Fibroblast of peridontal ligament (primary cell): ENCODE results near the gene NPAS3.

Experiments
- DNase-seq: peaks from one replicate; pipeline ENCODE4 v3.0.0-alpha.2; 2010; ENCODE audit errors: extremely low read depth

Gene NPAS3

DNA sequence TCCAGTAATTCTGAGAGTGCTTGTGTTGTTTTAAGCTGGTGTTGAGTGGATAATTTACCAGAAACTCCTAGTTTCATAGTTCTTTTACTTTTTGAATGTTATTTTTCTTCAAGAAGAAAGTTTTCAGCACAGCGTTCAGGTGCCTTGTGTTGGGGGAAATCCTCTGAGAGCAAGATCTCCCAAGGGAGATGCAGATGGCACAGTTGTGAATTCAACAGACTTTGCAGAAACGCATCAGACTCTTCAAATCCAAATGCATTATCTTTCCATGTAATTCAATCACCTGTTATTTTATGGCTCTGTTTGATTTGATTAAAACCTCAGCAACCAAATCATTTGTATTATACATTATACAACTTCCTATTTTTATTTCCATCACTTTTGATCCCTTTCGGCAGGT, 572.3 kb downstream of the NPAS3 start:
- no peak for DNase-seq

DNA sequence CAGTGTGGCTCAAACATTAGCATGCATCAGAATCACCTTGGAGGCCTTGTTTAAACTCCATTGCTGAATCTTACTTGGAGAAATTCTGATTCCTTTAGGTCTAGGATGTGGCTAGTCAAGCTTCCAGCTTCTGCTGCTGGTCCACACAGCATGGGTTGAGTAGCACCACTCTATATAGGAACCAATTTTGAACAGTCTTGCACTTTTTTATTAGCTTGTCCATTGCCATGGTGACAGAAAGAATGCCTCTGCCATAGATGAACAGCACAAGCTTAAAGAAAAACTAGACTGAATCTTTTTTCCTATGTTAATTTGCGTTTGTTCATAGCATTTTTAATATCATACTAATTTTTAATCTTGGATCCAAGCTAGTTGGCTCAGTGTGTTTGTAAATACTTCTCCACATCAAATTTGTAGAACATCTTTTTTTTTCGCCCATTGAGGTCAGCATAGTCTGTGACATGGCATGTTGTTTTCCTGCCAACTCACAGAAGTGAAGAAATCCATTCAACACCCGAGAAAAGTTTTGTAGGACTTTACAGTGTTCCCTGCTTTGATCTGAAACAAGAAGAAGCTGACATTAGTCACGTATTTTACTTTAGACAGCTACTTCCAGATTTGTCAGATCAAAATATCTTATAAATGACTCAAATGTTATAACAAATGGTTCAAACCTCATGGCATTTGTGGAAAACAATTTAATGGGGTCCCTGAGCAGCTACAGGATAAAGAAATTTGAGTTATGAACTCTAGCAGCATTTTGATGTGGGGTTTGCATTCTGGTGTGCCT, 573.4 kb downstream of the NPAS3 start:
- DNase-seq, result peak; percentile 64

DNA sequence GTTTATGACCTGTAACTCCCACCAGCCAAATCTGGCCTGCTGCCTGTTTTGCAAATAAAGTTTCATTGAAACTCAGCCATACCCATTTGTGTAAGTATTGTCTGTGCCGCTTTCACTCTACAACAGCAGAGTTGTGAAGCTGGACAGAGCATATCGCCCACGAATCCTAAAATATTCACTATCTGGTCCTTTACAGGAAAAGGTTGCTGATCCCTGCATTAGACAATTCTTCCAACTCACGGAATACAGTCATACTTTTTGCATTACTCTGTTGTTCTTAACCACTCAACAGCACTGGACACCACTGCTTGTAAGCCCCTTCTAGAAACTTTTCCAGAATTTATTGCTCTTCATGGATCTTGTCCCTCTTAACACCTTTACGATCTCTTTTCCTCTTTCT, 576.8 kb downstream of the NPAS3 start:
- DNase-seq, result no peak

DNA sequence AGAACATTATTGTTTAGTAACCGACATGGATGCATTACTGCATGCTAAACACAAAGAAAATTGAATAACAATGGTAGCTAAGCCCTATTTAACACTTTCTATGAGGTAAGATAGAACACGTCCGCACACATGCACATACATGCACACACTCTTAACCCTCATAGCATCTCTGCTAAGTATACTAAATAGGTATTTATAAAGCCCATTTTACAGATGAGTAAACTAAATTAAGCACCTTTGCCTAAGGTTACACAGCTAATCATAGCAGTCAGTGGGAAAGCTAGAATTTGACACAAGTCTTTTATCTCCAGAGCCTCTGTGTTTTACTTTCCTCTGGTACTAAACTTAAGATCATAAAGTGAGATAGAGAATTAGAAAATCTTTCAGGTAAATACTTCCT, 577.2 kb downstream of the NPAS3 start:
- no peak for DNase-seq

DNA sequence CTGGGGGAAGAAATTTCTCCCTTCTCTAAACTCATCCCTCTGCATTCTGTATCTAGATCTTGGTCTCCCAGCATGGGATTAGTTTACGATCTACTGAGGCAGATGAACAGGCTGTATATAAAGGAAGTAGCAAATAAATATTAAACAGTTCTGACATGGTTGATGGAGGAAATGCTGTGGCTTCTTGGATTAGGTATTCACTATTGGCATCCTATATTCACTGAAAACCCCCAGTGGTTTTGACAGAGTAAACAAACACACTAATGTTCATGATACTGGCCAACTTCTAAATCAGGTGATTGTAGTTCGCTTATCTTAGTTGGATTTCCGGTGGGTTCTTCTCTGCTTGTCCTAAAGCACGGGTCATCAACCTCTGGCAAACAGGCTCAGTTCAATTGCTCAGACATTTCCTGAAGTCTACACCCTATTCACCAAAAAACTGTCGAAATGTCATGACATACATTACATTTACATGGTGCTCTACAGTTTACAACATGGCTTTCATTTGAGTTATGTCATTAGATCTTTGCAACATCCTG, 578.3 kb downstream of the NPAS3 start:
- no peak for DNase-seq

DNA sequence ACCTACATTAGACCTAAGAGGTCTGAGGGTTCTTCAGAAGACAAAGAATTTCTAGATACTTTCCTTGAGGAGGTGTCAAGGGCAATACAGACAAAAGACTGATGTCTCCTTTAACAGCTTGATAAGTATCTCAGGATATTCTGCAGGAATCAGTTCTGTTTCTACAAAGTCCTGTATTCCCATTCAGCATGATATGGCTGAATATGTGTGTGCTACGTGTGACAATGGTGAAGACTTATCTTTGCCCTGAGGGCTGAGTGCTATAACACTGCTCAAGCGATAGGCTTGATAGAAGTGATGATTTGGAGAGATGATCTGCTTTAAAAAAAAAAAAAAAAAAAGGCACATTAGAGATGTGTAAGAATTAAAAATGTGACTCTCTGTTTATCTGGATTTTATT, 582.5 kb downstream of the NPAS3 start:
- no peak for DNase-seq

DNA sequence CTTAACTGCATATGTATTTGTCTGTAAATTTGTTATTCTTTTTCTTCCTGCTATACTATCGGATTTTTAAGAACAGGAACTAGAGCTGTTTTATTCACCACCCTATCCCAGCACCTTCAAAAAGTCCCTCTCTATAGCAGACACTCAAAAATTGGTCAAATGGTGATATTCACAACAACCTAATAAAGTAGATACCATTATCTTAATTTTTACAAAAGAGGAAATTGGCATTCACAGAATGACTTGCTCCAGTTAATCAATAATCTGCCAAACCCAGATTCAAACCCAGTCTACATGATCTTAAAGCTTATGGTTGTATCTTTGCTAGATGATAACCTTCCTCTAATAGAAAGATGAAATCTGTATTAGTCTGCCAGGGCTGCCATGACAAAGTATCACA, 585.6 kb downstream of the NPAS3 start:
- no peak for DNase-seq

DNA sequence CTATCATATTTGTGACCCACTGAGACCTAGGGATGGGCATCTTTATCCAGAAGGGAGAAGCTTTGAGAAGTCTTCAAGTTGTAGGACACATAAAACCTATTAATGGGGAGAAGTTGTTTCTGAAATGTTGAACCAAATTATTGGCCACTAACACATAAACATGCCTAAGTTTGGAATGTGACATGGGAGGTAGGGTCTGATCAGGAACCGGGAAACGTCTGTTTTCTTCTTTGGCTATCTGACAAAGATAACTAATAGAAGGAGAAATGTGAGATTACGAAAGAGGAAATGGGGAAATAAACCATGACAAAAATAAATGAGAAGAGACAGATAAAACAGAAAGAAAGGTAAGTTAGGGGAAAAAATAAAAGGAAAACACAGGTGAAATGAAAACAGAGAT, 586.9 kb downstream of the NPAS3 start:
- no peak for DNase-seq

DNA sequence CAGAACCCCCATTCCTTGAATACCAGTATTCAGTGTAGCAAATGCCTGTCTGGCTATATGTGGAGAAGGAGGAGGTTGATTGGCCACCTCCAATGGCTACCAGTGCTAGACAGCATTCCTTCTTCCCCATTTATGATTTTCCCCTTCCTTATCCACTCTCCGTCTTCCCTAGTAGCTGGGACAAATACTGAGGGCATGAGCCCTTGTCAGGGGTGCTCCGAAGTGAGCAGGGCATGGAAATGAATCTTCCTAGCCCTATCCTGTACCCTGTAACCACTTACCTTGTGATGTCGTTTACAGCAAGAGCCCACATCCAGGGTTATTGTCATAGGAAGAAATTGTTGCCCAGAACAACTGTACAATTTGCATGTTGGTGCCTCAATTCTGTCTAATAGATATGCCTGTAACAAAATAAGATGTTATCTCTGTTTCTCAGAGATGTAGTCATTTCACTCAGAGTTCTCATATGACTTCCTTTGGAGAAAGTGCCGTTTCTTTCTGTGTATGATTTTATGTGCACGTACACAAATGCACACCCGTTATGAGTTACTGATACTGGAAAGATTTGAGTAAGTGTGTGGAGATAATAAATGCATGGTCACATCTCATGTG, 588.5 kb downstream of the NPAS3 start:
- no peak for DNase-seq

DNA sequence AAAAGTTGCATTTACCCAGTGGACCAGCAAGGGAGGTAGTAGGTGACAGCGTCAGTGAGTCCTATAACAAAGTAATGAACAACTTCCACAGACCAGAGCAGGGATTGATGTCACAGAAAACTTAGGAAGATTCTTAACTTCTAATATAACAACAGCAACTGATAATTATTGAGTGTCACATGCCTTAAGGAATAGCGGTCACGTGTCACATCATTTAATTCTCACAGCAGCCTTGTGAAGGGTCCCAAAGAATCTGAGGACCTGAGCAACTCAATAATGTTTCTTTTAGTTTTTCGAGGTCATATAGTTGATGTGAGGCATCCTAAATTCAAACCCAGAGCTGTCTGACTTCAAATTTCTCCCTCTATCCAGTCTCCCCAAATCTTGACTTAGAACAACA, 590.0 kb downstream of the NPAS3 start:
- no peak for DNase-seq

DNA sequence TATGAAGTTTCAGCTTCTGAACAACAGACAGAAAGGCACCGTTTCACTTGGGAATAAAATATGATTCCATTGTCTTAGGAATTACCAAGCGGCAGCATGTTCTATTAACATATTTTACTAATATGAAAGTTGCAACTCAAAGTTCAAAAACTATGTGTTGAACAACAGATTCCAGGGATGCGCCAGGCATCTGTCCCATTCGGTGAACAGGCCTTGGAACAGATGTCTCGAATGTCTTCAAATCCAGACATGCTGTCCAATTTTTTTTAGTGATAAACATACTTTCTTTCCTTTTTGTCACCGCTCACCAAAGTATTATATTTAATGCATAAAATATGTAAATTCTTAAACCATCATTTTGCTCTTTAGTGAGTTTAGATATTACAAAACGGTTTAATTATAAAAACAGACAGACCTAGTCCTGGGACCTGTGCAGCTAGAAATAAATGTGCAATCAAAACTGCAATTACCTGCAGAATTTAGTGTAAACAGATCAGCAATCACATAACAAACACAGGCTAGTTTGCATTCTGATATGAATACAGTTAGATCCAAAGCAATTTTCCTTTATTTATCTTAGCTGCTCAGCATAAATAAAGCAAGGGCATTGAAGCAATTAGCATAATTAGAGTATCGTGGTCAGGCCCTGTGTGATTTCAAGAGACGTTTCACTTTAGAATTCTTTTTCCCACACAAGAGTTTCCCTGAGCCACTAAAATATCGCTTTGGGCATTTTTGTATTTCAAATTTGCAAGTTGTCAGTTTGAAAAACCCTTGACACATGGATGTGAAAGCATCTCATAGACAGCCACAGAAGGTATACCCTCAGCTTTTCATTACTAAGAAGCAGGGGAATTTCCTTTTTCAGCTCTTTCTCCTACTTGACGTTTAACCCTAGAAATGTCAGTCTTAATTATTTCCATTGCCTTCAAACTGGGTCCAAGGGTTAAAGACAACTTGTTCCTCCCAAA, 591.4 kb downstream of the NPAS3 start:
- peak; percentile 18 for DNase-seq

DNA sequence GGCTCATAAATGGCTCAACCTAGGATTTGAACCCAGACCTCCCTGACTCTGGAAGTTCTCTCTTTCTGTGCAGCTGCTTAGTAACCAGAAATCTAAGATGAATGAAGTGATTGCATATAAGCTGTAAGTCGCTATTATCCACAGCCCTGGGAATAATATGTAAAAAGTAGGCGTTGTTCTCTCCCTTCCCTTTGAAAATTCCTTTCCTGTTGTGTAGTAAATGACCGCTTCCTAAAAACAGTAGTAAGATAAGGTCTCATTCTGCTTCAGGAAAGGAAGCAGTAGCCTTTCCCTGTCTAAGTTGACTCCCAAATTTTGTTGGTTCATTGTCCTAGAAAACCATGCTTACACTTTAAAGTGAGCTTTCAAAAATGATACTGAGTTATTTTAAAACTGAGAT, 593.9 kb downstream of the NPAS3 start:
- no peak for DNase-seq

DNA sequence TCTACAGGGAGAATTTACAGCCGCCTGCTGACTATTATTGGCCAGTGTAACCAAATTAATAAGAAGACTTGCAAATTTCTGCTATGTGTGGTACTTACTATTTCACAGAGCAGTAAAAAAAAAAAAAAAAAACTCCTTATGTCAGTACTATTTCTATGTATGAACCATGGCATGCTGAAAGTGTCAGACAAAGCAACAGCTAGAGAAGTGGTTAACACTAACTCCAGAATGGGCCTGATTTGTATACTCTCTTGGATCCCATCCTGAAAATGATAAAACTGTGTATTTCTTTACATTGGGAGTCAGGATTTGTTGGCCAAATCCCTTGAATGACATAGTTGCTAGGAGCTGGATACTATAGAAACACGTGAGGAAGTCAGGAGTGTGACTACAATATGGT, 595.4 kb downstream of the NPAS3 start:
- no peak for DNase-seq

DNA sequence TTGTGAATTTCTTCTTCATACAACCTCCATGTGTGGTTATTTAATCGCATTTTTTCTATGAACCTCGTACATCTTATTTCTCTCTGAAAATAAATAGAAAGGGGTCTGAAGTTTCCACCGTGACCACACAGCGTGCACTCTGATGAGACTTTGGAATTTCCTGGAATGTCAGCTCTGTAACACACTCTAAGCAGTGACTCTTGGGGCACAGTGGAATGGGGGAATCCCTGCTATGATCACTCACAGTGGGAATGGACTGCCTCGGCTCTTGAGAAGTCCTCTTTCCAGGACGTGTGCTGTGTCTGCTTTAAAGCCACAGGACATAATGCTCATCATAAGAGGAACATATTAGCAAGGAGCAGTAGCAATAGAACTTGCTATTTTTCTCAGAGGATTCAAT, 596.0 kb downstream of the NPAS3 start:
- DNase-seq, result peak; percentile 7

DNA sequence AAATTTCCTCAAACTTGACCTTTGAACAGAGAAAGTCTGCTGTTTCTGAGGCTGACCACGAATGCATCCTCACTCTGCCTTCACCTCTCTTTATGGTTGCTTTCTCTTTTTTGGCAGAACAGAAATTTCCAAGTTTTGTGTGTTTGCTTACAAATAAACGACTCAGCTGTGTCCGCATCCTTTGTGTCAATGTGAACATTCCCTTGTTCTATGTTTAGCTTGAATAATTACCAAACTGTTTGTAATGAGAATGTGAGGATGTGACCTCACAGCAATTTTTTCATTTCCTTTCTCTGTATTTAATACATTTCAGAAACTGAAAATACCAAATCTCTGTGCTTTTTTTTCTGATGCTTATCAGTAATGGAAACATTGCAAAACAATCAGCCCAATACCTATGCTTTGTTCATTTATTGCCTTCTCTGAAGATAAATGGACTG, 601.3 kb downstream of the NPAS3 start:
- DNase-seq, result no peak

DNA sequence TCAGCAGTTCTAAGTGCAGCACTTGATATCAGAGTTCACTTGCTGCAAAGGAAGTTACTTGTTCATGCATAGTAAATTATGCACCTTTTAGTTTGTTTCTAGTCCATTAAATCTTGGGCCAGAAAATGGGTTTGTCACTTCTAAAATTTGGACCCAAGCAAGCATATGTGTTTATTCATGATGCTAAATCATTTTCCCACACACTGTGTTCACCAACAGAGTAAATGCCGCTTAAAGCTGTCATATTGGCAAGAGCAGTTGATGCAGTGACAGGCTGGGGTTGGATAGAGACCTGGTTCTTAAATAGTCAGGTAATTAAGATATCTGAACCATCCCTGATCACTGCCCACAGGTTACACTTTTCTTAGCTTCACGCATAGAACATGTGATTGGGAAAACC, 602.5 kb downstream of the NPAS3 start:
- DNase-seq, result no peak

DNA sequence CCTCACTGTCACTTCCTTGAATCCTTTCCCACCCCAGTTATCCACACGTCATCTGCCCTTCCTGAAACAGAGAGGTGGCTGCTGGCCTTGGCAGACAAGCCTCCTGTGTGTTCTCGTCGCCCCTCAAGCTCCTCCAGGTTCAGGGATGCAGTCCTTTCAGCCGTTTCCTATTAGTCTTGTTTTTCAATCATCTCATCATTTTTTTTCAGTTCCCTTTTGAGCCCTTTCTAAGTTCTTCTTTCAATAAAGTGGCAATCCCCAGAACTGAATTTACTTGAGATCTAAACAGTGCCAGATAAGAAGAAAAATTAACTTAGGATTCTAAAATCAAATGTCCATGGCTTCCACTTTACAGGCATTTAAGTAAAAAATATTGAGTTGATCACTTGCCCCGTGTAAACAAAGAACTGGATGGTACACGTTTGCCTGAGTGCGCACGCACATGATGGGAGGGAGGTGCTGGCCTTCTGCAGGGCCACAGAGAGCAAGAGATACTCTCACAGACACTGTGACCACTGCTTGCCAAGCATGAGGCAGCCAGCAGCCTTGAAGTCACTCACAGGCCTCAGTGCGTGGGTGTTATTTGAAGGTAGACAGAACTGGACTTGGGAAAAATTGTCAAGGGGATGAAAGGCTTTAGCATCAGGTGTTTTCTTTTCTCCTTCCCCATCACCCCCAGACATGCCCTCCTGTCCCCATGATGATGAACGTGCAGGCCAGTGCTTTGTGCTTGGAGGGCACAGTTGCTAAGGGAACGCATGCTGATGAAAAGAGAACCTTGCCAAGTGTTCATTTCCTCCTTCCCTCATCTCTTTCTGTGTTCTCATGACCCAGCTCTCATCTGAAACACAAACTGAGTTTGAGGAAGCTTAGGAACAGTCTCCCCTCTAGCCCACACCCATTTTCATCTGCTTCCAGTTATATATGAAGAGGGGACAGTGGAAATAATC, 603.9 kb downstream of the NPAS3 start:
- DNase-seq, result no peak

DNA sequence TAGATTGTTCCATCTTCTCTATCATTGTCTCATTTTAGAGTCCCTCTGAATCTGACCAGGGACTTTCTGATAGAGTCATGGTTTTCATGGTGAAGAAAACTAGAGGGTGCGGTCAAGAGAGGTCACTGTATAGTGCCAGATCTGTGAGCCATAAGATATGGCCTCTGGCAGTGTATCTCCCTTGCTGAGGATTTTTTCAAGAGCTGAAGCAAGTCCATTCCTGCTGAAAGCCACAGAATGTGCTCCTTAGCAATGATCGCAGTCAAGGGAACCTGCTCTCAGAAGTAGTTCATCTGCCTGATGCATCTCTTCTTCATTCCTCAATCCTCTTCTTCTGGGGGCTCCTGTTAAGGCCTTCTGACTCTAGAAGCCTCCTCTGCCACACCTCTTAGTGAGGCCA, 607.0 kb downstream of the NPAS3 start:
- DNase-seq, result no peak

DNA sequence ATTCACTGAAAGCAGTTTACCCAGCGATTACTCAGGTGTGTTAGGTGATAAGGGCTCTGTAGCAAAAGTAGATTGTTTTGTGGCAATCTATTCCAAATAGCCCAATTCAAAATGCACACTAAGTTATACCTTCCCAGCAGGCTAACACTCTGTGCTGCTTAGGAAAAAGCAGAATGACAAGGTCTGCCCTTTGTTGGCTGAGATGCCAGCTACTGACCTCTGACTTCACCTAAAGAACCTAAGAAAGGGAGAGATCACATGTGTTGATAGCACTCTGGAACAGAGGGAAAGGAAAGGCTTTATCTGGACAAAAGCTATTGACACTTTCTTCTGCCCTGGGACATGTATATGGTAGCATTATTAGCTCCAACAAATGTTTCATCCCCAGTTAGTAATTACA, 609.9 kb downstream of the NPAS3 start:
- no peak for DNase-seq

DNA sequence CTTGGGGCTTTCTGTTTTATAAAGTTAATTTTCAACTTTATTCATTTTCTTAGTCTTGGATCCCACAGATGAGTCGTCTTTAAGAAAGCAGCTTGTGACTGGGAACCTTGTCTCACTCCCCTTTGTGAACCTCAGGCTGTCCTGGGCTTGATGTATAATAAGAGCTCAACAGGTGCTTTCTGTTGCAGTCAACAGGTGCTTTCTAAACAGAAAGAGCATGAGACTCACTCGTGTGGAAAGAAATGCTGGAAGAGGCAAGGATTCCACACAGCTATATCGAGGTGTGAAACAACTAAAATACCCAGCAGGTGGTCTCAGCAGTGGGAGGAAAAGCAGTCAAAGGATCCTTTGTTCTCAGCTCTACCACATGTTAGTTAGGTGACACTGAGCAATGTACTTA, 613.3 kb downstream of the NPAS3 start:
- DNase-seq, result no peak

DNA sequence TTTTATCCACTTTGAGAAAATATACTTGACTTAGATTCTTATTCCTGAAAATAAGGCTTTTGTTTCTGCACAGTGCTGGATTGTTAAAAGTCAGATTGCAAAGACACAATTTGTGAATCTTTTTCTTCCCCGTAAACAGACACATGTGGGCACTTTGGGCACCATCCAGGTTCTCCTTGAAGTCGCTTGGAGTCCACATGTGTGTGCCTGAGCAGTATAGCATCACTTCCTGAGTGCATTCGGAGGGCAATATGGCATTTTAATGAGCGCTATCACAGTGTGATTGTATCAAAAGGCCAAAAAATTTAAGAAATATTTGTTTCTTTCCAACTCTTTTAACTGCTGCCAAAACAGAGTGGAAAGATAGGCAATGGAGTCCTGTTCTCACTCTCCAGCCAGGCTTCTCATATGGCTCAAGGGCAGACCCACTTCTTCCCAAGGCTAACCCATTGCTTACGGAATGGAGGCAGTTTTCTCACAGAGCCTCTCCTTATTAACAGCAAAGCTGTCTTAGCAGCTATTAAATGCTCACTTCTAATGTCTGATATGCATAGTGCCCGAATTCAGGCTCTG, 615.1 kb downstream of the NPAS3 start:
- DNase-seq, result no peak
